ENCODE data around the gene HOXB1. TPM values are rescaled to one million over a fixed set of nuclear protein-coding genes. Genes with fewer than 3 reads are reported as not detected.
"Not testable (repeated sequence)": the region's sequence is repeated elsewhere in the genome, so short reads cannot be mapped to it uniquely, and the experiment has no call there.

Gene HOXB1
- polyA plus RNA-seq, 12 donors: not detected

DNA sequence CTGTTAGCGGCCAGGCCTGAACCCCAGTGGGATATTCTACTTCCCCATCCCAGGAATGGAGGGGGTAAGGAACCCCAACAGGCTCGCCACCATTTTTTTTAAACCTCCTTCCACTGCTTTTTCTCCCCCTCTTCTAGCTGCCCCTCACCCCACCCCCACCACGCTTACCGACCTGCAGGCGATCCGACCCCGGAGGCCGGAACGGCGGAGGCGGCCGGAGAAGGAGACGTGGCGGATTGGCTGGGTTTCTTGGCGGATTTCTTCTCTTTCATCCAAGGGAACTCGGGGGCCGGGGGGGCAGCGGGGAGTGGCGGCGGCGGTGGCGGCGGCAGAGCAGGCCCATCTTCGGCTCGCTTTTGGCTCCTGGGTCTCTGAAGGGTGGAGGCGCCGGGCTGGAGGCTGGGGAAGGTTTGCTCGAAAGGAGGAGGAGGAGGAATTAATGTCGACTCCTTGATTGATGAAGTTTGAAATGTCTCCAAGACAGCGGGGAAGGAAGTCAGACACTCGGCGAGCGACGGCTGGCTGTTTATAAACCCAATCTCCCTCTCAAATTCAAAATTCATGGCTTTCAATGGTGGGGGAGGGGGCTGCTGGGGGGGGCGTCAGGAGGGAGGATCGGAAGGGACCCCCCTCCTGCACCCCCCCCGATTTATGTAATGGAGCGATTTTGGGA is 13.7 kb upstream of the HOXB1 start:
- peak; percentile 85 for DNase-seq

DNA sequence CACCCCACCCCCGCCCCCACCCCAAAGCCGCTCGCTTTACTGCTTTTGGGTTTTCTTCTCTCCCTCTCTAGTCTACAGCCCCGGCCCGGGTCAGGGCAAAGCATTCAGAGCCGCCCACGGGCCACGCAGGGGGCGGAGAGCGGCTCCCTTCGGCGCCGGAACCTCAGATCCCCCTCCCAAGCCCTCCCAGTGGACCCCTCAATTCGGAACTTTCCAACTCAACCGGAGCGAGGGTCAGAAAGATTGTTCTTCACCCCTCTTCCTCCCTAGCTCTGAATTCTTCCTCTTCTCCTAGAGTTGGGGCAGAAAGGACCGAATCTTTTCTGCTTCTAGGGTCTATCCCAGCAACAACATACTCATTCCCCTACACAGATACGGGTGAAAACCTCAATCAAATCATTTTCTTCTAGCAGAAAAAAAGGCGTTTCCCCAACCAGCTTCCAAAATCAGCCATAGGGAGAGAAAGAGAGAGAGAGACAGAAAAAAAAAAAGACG is 13.1 kb upstream of the HOXB1 start:
- no peak for DNase-seq

DNA sequence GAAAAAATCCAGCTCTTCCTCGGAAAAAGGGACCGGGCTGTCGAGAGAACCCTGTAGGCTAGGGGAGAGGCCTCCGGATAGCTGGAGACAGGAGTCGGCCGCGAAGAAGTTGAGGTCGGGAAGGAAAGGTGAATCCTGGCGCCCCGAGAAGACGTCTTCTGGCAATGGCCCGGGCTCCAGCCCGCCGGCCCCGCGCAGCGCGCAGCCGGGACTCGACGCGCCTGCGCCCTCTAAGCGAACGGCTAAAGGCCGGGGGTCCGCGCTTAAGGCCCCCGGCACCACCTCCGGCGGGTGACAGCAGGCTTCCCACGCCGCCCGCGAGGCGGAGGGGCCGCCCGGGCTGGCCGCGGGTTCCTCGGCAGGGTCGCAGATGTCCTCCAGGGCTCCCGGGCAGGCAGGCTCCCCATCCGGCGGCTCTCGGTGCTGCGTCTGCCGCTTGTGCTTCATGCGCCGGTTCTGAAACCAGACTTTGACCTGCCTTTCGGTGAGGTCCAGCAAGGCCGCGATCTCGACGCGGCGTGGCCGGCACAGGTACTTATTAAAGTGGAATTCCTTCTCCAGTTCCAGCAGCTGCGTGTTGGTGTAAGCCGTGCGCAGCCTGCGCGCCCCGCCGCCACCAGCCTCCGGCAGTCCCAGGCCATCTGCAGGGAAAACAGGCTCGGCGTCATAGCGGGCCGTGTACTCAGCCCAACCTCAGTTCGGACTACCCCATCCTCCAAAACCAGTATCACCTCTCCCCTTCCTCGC is 12.5 kb upstream of the HOXB1 start:
- DNase-seq: no peak

GRCh38 chr17:48542698-48543106 is 11.9 kb upstream of the HOXB1 start:
- DNase-seq: no peak

GRCh38 chr17:48542114-48542656 is 11.4 kb upstream of the HOXB1 start:
- DNase-seq: no peak

GRCh38 chr17:48541577-48542113 is 10.8 kb upstream of the HOXB1 start:
- peak; percentile 88 for DNase-seq

DNA sequence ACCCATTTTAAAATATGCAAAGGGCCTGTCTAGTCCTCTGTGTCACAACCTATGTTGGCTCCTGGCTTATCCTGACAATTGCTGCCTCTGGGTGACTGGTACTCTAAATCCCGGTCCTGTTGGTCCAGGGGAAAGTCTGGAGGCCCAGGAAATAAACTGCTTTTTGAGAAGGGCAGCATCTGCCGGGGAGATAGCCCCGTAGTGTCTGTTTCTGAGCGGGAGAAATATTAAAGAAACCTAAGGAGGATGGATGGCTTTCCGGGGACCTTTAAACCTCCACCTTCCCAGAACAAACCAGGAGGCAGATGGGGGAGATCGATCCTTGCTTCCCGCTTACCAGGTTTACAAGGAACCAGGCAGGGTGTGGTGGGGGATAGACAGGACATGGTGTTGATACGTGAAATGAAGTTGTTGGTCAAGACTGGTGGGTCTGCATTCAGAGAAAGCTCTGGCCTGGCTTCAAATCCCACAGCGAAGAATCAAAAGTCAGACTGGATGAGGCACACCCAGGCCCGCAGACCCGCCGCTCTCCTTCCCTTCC is 10.3 kb upstream of the HOXB1 start:
- DNase-seq: no peak

DNA sequence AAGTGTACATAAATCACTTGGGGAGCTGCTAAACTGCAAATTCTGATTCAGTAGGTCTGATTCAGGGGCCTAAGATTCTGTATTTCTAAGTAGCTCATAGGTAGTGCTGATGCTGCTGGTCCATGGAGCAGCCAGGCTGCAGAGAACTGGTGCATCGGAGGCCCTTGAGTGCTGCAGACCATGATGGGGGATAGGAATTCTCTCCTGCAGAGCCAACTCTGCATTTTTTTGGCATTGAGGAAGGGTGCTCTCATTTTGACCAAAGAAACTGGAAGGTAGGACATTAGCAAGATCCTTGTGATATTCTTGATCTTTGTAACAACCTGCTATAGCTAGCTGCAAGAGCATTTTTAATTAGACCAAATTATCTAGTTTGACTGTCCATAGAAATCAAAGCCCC is 9.4 kb upstream of the HOXB1 start:
- DNase-seq: no peak

DNA sequence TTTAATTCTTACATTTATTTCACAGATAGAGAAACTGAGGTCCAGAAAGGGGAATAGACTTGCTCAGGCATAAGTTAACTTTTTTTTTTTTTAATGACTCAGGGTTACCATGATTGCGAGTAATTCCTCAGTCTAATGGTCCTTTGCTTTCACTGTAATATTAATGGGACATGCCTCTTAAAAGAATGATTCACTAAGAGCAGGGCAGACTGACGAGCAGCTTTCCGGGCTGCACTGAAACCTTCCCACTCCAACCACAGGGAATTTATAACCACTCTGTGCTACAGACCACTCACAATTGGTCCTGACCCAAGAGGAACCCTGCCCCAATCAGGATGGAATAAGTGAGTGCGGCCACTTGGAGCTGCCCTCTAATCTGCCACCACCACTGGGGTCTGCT is 8.4 kb upstream of the HOXB1 start:
- no peak for DNase-seq

DNA sequence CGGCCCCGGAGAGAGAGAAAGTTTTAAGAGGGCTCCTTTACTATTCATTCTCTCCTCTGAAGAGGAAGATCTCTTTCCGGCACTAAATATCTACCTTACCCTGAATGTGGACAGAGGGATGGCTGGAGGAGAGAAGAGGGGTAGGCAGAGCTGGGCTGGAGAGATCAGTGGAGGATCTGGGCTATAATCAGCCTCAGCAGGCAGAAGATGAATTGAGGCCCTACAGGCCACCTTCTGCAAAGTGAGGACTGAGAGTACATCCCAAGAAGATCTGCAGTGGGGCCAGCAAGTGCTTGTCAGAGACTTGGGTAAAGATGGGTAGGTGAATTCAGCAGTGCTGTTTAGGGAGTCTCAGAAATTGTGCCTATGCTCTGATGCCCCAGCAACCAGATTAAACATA is 6.5 kb upstream of the HOXB1 start:
- no peak for DNase-seq

- not testable (repeated sequence) for DNase-seq
These were observed 5.2 kb upstream of the HOXB1 start for GRCh38 chr17:48535793-48536559.

DNA sequence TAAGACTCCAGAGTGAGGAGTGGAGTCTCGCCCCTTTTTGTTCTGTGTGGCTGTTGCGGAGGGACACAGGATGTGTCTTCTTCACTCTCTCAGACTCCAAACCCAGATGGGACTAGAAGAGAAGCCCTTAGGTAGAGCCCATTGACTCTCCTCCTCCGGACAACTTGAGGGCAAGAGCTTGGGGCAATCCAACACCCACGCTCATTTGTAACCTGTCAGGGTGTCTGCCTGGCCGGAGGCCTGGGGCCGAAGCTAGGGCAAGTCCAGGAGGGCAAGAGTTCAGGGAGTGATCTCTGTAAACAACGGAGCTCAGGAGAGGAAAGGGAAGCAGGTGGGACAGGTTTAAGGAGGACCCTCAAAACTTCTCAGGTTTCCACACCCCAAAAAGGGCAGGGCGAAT is 1.4 kb upstream of the HOXB1 start:
- DNase-seq: no peak

DNA sequence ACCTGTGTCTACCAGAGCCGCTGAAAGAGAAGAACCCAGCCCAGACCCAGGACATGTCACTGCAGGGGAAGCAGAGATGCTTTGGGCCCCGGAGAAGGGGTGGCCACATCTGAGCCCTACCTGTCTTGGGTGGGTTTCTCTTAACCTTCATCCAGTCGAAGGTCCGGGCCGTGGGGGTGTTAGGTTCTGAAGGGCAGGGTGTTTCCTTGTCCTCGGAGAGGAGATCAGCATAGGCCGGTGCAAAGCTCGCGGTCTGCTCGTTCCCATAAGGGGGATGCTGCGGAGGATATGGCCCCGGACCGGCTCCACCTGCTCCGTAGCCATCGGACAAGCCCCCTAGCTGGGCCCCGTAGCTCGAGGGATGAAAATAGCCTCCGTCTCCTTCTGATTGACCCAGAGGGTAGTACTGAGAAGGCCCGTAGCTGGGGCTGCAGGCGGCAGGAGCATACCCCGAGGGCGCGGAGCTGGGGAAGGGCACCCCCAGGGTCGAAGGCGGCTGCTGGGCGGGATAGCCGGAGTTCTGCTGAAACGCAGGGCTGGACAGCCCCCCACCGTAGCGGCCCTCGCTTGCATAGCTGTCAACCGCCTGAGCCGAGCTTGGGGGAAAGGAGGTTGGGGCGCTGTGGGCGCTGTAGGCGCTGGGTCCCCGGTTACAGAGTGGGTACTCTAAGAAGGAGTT is 464 bp downstream of the HOXB1 start:
- DNase-seq: no peak

GRCh38 chr17:48529683-48530009 is 1.2 kb downstream of the HOXB1 start:
- no peak for DNase-seq

GRCh38 chr17:48528936-48529682 is 1.7 kb downstream of the HOXB1 start:
- no peak for DNase-seq

GRCh38 chr17:48528153-48528935 is 2.5 kb downstream of the HOXB1 start:
- no peak for DNase-seq

DNA sequence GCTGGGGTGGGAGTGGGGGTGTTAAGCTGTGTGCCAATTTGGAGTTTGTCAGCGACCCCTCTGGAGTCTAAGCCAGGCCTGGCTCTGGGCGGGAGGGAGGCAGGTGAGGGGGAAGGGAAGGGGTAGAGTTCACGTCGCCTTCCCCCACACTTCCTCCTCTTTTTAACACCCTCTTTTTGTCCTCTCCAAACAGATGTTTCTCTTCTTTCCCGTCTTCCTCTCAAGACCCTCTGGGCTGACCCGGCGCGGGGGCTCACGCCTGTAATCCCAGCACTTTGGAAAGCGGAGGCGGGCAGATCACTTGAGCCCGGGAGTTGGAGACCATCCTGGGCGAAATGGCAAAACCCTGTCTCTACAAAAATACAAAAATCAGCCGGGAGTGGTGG is 3.3 kb downstream of the HOXB1 start:
- no peak for DNase-seq

DNA sequence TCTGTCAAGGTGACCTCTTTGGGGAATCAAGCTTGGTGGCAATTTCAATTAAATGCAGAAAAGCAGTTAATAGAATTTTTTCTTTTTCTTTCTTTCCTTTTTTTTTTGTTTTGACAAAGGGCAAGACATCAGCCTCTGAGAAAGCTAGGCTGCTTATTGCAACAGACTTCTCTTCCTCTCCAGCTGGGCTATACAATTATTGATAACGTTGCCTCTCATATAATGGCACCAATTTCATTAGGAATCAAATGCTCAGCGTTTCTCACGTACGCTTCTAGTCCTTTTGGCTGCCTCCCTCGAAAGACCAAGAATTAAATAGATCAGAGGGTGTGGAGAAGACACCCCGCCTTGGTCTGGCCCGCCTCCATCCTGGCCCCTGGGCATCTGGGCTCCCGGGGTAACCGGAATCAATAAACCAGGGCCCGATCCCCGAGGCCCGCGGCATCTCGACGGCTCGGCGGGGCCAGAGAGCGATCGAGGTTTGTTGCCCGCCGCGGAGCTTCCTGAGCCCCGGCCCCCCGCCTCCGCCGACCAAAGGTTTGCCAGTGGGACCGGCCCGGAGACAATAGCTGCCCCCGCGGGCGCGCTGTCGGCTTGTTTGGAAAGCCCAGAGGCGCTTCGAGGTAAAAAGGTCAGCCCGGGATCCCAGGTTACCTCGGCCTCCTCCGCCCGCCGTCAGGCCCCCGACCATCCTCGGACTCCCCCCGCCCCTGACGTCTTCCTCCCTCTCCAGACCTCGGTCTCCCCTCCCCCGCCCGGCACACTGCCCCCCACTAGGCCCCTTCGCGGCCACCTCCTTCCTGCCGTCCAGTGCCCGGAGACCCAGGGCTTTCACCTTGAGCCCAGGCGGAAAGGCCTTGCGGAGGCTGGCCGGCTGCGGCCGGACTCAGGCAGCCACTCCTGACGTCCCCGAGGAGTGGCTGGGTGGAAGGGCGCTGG is 3.9 kb downstream of the HOXB1 start:
- no peak for DNase-seq

GRCh38 chr17:48523010-48523409 is 7.8 kb downstream of the HOXB1 start:
- no peak for DNase-seq

Measured in muscle of arm (tissue), 12 donors.